ENCODE measurements around the gene CRYBG1. TPM values are rescaled to one million over a fixed set of nuclear protein-coding genes. Genes with fewer than 3 reads are reported as not detected.

Gene CRYBG1
- total and polyA plus RNA-seq, 10 of the 15 experiments (the other 5 are each of a cell fraction or from before 2014, with no cell fraction given) = 6.5 to 57.0 (median 25.2) TPM

DNA sequence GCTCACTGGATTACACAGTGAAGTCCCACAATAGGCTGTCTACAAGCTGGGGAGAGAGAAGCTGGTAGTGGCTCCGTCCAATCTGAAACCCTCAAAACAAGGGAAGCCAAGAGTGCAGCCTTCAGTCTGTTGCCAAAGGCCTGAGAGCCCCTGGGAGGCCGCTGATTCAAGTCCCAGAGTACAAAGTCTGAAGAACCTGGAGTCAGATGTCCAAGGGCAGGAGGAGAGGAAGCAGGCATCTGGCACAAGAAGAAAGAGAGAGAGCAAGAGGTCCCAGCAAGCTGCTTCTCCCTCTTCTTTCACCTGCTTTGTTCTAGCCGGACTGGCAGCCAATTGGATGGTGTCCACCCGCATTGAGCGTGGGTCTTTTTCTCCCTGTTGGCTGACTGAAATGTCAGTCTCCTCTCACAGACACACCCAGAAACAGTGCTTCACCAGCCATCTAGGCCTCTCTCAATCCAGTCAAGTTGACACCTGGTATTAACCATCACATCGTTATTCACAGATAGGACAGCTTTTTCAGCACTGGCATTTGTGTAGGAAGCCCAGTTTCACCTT, 51.2 kb downstream of the CRYBG1 start:
- Histone ChIP-seq H2AFZ (ENCODE audit: control insufficient read depth, low read depth, low read length) (no peak overlapping the region), H3K79me2 (ENCODE audit: control insufficient read depth, insufficient read depth, low read length) (no peaks in the 10 kb centered on the region), H3K27ac (ENCODE audit: control insufficient read depth, insufficient read depth) (no peak overlapping the region), H3K9ac (ENCODE audit: control insufficient read depth, insufficient read depth, low read length) (no peak overlapping the region), H3K4me2 (ENCODE audit: control insufficient read depth, insufficient read depth) (no peak overlapping the region), H3K27me3 (replicated peaks in 1 of 2; ENCODE audit: control insufficient read depth in 2 of 2, insufficient read depth in 2 of 2, low read length in 1 of 2) (no peaks in the 10 kb centered on the region), H4K20me1 (ENCODE audit: control insufficient read depth, insufficient read depth) (no peaks in the 10 kb centered on the region), H3K4me3 (no peak overlapping the region), H3K36me3 (ENCODE audit: control insufficient read depth in 2 of 2, insufficient read depth in 2 of 2, low read length in 1 of 2) (no peaks in the 10 kb centered on the region), H3K4me1 (ENCODE audit: control insufficient read depth, insufficient read depth, low read length) (no peaks in the 10 kb centered on the region), H3K9me3 (replicated peaks; ENCODE audit: control insufficient read depth, insufficient read depth, low read length) (no peaks in the 10 kb centered on the region)
- DNase-seq (ENCODE audit: low read depth, low spot score) (no peak), FAIRE-seq (no peak), ATAC-seq (no peak)
- intact Hi-C loops (cut with micrococcal nuclease; ENCODE audit: unreplicated experiment) (no loop called here), in situ Hi-C loops (cut with MboI) (no loop called here)
- BruUV-seq (replicated peaks) = no TSS peak
- ChIA-PET CTCF (no interaction called here), SMC1A (ENCODE audit: uncharacterized antibody, unreplicated experiment) (no interaction called here), RAD21 (ENCODE audit: unreplicated experiment) (no interaction called here), POLR2A (no interaction called here)
- TF ChIP-seq ZSCAN29 (IDR thresholded peaks at IDR 0.05) (no peak), ESRRA (IDR thresholded peaks at IDR 0.05; ENCODE audit: low read length) (no peak), NFYB (IDR thresholded peaks at IDR 0.05; ENCODE audit: insufficient read depth, low read depth, low read length) (0 out of 2 replicates have a peak, but pooled peaks have one; percentile 30), BCL11A (IDR thresholded peaks at IDR 0.05; ENCODE audit: low read depth, low read length) (no peak), IKZF2 (IDR thresholded peaks at IDR 0.05) (no peak)
- TF ChIP-seq, protein P1, sequence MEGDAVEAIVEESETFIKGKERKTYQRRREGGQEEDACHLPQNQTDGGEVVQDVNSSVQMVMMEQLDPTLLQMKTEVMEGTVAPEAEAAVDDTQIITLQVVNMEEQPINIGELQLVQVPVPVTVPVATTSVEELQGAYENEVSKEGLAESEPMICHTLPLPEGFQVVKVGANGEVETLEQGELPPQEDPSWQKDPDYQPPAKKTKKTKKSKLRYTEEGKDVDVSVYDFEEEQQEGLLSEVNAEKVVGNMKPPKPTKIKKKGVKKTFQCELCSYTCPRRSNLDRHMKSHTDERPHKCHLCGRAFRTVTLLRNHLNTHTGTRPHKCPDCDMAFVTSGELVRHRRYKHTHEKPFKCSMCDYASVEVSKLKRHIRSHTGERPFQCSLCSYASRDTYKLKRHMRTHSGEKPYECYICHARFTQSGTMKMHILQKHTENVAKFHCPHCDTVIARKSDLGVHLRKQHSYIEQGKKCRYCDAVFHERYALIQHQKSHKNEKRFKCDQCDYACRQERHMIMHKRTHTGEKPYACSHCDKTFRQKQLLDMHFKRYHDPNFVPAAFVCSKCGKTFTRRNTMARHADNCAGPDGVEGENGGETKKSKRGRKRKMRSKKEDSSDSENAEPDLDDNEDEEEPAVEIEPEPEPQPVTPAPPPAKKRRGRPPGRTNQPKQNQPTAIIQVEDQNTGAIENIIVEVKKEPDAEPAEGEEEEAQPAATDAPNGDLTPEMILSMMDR (IDR thresholded peaks at IDR 0.05 in 2 of 3, conservative IDR thresholded peaks at IDR 0.05 in 1 of 3; ENCODE audit: control insufficient read depth in 2 of 3, extremely low read depth in 1 of 3, insufficient read depth in 1 of 3, low read depth in 3 of 3, low read length in 3 of 3) = no peak
- TF ChIP-seq, protein P2, sequence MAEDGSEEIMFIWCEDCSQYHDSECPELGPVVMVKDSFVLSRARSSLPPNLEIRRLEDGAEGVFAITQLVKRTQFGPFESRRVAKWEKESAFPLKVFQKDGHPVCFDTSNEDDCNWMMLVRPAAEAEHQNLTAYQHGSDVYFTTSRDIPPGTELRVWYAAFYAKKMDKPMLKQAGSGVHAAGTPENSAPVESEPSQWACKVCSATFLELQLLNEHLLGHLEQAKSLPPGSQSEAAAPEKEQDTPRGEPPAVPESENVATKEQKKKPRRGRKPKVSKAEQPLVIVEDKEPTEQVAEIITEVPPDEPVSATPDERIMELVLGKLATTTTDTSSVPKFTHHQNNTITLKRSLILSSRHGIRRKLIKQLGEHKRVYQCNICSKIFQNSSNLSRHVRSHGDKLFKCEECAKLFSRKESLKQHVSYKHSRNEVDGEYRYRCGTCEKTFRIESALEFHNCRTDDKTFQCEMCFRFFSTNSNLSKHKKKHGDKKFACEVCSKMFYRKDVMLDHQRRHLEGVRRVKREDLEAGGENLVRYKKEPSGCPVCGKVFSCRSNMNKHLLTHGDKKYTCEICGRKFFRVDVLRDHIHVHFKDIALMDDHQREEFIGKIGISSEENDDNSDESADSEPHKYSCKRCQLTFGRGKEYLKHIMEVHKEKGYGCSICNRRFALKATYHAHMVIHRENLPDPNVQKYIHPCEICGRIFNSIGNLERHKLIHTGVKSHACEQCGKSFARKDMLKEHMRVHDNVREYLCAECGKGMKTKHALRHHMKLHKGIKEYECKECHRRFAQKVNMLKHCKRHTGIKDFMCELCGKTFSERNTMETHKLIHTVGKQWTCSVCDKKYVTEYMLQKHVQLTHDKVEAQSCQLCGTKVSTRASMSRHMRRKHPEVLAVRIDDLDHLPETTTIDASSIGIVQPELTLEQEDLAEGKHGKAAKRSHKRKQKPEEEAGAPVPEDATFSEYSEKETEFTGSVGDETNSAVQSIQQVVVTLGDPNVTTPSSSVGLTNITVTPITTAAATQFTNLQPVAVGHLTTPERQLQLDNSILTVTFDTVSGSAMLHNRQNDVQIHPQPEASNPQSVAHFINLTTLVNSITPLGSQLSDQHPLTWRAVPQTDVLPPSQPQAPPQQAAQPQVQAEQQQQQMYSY (CRISPR knock-in tag; IDR thresholded peaks at IDR 0.05) = no peak
- TF ChIP-seq, protein P3, sequence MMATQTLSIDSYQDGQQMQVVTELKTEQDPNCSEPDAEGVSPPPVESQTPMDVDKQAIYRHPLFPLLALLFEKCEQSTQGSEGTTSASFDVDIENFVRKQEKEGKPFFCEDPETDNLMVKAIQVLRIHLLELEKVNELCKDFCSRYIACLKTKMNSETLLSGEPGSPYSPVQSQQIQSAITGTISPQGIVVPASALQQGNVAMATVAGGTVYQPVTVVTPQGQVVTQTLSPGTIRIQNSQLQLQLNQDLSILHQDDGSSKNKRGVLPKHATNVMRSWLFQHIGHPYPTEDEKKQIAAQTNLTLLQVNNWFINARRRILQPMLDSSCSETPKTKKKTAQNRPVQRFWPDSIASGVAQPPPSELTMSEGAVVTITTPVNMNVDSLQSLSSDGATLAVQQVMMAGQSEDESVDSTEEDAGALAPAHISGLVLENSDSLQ (IDR thresholded peaks at IDR 0.05) = 0 out of 2 replicates have a peak, but pooled peaks have one; percentile 13
- TF ChIP-seq, protein P4, sequence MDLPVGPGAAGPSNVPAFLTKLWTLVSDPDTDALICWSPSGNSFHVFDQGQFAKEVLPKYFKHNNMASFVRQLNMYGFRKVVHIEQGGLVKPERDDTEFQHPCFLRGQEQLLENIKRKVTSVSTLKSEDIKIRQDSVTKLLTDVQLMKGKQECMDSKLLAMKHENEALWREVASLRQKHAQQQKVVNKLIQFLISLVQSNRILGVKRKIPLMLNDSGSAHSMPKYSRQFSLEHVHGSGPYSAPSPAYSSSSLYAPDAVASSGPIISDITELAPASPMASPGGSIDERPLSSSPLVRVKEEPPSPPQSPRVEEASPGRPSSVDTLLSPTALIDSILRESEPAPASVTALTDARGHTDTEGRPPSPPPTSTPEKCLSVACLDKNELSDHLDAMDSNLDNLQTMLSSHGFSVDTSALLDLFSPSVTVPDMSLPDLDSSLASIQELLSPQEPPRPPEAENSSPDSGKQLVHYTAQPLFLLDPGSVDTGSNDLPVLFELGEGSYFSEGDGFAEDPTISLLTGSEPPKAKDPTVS (IDR thresholded peaks at IDR 0.05; ENCODE audit: low read depth, low read length) = no peak
- WGBS (ENCODE audit: insufficient coverage, insufficient replicate concordance, low lambda C conversion rate, missing lambda C conversion rate) = 39% methylated on average over 6 of the region's 6 CpGs
